ENCODE measurements around the gene COMT.
A peak's percentile ranks its signal among the peaks of the same experiment; 100 is the strongest.

COMT gene

GRCh38 chr22:19958083-19959042, 16.8 kb downstream of the COMT start:
- DNase-seq, result peak; percentile 21

- peak; percentile 88 for DNase-seq
Observed at GRCh38 chr22:19959043-19959586, 17.5 kb downstream of the COMT start.

GRCh38 chr22:19959587-19960490, 18.3 kb downstream of the COMT start:
- no peak for DNase-seq

GRCh38 chr22:19960491-19961200, 19.1 kb downstream of the COMT start:
- DNase-seq, result no peak

GRCh38 chr22:19961201-19961580, 19.6 kb downstream of the COMT start:
- DNase-seq, result no peak

- DNase-seq, result no peak
Observed at GRCh38 chr22:19961868-19962245, 20.3 kb downstream of the COMT start.

- peak; percentile 86 for DNase-seq
Observed at GRCh38 chr22:19962246-19962908, 20.8 kb downstream of the COMT start.

- DNase-seq, result no peak
Observed at GRCh38 chr22:19962909-19963806, 21.6 kb downstream of the COMT start.

- no peak for DNase-seq
Observed at GRCh38 chr22:19963863-19964642, 22.5 kb downstream of the COMT start.

- no peak for DNase-seq
Observed at GRCh38 chr22:19964701-19965386, 23.3 kb downstream of the COMT start.

- DNase-seq, result peak; percentile 67
Observed at GRCh38 chr22:19965771-19966709, 24.5 kb downstream of the COMT start.

- no peak for DNase-seq
Observed at GRCh38 chr22:19966908-19967750, 25.6 kb downstream of the COMT start.

- DNase-seq, result no peak
Observed at GRCh38 chr22:19967850-19968449, 26.4 kb downstream of the COMT start.

GRCh38 chr22:19968450-19968891, 26.9 kb downstream of the COMT start:
- DNase-seq, result no peak

- DNase-seq, result no peak
Observed at GRCh38 chr22:19969141-19969928, 27.8 kb downstream of the COMT start.

GRCh38 chr22:19970031-19970478, 28.5 kb downstream of the COMT start:
- no peak for DNase-seq
